Measurements from ENCODE around the gene NCF2.

GRCh38 chr1:183589384-183589783 is 875 bp downstream of the NCF2 start:
- no peak for TF ChIP-seq POLR2AphosphoS5 (IDR thresholded peaks at IDR 0.05; ENCODE audit: low read depth, low read length)
- no peak for TF ChIP-seq POLR2A (IDR thresholded peaks at IDR 0.05; ENCODE audit: low read depth, low read length)
